ENCODE results near the gene SYNPO.

Gene SYNPO

DNA sequence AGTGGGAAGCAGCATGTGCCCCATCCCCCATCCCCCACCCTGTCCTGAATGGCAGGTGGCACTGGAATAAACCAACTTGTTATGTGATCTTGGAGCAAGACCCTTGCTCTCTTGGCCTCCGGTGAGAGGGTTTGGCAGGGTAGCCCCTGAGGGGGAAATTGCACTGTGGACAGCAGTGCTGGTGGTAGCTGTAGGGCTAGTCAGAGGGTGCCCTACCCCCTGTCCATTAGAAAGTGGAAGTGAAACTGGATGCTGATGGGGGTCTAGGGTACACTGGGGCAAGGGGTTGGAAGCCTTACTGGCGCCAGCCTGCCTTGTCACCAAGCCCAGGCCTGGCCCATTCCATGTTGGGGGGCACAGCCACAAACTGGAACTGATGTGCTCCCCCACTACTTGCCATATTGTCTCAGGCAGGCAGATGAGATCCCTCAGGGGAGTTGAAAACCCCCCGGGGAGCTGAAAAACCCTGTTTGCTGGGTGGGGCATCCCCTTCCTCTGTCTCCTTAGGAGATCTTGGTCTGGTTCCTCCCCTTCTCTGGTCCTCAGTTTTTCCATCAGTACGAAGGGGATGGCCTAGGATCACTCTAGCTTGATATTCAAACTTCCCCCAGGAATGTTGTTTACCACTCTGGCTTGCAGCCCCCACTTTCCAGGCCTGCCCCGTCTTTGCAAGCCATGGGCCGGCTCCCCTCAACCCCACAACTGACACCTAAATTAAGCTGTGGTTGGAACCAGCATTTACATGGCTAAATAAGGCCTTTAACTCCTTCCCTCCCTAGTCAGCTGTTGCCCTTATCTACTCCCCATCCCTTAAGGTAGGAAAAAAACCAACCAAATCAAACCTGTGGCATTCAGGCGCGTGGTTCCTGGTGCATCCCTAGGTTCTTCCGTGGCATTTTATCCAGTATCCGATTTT lies 14.4 kb upstream of the SYNPO start:
- FAIRE-seq, result no peak

DNA sequence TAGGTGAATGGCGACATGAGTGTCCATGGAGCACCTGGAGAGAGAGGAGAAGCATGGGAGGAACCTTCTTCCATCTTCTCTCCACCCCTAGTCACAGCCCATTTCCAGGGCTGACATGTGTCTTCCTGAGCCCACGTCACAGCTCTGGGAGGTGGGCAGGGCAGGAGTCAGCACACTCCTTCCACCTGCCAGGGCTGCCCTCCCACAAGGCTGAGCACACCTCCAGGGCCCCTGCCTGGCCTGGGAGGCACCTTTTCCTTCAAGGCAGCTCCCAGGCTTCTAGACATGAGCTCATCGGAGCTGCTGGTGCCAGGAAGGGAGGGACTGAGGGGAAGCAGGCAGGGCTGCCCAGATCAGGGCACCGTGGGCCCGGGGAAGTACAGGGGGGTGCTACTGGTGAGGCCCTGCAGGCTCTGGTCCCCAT lies 13.6 kb upstream of the SYNPO start:
- no peak for FAIRE-seq

DNA sequence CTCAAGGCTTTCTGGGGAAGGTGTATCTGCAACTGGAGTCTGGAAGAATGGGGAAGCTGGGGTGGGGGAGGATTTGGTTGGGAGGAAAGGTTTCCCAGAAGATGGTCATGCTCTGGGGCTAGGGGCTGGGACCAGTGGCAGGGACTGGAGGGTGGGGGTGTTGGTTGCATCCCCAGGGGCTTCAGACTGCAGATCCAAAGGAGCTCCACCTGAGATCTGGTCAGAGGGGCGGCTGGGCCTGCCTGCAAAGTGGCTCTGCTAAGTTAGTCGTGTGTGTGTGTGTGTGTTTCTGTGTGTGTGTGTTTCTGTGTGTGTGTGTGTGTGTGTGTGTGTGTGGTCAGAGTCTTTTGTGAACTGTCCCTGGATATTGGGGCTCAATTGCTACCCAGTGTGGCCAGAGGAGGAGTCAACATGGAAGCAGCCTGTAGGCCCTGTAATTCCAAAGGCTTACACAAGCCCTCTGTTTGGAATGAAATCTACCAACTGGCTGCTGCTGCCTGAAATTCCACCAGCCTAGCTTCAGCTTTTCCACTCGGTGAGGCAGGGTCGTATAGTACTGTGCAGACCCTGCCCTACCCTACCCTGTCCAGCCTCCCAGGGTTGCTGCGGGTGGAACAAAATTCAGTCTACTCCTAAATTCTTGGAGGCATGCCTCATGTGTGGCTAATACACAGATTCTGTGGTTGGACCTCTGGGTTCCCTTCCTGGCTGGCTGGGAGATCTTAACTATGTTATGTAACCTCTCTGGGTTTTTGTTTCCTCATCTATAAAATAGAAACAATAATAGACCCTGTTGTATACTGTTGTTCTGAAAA lies 12.5 kb upstream of the SYNPO start:
- FAIRE-seq, result no peak

DNA sequence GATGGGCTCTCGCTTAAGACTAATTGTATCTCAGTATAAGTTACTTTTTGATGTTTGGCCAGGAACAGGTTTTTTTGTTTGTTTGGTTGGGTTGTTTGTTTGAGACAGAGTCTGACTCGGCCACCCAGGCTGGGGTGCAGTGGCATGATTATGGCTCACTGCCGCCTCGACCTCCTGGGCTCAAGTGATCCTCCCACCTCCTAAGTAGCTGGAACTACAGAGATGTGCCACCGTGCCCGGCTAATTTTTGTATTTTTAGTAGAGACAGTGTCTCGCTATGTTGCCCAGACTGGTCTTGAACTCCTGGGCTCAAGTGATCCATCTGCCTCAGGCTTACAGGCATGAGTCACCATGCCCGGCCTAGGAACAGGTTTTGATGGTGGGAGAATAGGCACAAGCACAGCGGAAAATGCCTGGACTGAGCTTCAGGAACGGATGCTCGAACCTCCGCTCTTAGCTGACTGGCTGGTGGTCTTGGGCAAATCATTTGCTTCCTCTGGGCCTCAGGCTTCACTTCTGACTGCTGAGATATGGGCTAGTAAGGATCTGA lies 11.4 kb upstream of the SYNPO start:
- no peak for FAIRE-seq

DNA sequence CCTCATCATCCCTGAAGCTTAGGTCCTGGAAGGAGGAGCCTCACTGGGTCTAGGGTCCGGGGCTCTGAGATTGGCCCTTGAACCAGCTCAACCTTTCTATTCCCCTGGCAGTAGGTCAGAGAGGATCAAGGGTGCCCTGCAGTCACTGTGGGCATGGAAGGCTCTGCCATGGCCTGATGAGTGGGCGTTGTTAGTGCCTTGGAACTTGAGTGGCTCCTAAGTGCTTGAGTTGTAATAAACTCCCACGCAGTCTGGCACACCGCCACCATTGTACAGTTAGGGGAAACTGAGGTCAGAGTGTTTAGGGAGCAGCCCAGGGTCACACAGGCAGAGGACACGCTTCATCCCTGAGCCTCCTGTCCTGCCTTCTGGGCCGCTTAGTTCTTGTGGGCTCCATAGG lies 10.4 kb upstream of the SYNPO start:
- no peak for FAIRE-seq

DNA sequence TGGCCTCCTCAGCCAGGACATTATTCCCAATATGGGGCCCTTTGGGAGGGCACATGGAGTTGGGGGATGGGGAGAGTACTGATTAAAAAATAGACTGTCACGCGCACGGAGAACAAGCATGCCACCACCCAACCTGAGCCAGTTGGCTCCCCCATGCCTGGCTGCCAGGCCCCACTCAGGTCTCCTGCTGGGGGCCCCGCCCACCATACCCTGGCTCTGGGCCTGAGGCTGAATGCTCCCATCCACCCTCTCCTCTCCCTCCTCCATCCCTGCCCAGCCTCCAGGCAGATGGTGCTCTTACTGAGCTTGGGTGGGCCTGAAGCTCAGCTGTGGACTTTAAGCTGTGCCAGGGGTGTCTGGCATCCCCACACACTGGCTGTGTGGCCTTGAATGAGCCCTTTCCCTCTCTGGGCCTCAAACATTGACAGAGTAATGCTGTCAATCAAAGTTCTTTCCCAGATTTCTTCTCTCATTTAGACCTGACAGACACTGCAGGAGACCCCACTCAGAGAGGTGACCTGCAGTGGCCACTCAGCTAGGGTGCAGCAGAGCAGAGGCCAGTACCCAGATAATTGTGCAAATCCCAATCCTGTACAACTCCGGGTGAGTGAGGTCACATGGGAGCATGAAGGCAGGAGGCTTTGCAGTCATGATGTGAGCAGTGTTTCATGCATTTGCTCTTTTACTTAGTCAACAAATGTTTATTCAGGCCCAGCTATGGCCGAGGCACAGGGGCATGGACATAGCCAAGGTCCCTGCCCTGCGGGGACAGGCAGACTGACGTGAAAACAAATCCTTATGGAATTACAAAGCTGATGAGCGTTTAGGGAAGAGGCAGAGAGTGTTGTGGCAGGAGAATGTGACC lies 9.8 kb upstream of the SYNPO start:
- no peak for FAIRE-seq

DNA sequence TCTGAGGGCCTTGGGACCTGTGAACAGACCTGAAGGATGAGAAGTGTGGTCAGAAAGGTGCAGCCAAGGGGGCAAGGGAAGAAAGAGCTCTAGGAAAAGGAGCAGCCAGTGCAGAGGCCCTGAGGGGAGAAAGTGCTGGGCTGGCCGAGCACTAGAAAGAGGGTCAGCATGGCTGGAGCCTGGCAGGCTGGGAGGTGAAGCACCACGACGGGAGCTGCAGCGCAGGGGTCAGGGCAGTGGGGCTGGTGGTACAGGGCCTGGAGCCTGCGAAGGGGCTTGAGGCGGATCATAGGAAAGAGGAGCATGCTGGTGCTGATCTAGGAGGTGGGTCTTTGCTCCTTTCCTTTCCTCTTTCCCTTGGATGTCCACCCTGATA lies 9.1 kb upstream of the SYNPO start:
- no peak for FAIRE-seq

DNA sequence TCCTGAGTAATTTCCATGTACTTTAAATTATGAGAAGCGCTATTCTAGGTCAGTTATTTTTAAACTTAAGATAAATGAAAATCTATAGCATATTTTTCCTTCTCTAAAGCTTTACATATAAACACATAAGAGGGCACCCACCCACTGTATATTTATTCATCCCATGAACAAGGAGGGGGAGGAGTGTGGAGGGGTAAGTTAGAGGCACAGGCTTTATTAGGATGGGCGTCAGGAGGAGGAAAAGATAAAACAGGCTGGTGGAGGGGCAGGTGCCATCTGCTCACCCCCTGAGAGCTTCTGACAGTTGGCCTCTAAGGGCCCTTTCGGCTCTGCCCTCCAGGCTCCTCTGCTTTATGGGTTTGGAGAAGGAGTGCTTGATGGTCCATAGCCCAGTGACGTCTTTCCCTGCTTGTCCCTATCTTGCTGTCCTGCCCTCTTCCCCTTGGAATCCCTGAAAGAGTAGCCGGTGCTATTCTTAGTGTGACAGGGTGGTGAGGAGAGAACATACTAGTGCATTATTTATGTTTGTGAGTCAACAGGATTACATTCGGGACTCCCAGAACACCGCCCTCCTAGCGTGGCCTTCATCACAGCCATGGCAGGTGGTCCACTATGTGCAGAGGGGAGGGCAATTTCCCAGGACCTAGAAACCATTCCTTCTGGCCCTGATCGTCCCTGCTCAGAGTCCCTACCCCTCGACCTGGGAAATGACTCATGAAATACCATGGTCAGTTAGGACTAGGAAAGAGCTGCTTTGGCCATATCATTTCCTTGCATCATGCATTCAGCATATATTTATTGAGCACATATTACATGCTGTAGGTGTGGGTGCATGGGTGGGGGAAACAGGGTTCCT lies 7.9 kb upstream of the SYNPO start:
- no peak for FAIRE-seq

DNA sequence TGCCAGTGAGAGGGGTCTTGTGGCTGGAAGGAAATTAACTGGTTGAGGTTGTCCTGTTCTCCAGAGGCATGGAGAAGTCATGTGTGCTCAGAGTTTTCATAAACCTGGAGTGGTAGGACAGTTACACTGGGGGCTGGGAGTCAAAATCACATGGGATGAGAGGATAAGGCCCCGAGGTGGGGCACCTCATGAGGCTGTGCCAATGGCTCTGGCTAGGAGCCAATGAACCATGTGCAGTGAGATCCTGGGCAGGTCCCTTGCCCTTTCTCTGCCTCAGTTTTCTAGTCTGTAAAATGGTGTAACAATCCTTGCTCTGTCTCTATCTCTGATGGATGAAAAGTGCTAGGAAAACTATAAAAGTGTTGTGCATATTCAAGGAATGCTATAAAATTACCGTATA lies 7.0 kb upstream of the SYNPO start:
- no peak for FAIRE-seq

DNA sequence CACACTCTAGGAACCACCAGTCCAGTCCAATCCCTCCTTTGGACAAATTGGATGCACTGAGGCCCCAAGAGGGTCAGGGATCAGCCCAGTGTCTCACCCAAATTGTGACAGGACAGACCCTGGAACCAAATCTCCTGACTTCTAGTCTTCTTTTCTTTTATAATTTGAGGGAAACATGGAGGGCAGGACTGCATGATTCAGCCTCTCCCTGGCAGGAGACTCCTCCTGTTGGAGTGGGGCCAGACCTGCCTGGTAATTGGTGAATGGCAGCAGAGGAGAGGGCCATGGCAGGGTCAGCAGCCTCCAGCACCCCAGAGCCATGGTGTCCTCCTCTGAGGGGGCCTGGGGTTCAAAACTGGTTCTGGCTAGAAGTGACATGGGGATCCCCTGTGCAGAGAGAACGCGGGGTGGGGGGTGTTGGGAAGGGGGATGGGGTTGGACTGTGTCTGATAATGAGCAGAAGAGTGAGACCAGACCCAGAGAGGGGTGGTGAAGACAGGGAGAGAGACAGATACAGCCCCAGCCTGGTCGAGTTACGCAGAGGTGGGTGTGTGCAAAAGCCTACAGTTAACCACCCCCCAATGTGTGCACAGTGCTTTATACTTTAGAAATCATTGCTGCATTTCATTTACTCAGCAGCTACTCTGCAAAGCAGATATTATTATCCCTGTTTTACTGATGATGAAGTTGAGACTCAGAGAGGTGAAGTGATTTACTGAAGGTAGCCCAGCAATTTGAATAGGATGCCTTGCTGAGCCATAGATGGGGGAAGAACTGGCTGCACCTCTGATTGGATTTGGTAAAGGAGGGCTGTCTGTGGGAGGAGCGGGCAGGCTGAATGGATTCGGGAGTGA lies 3.8 kb upstream of the SYNPO start:
- FAIRE-seq, result no peak

DNA sequence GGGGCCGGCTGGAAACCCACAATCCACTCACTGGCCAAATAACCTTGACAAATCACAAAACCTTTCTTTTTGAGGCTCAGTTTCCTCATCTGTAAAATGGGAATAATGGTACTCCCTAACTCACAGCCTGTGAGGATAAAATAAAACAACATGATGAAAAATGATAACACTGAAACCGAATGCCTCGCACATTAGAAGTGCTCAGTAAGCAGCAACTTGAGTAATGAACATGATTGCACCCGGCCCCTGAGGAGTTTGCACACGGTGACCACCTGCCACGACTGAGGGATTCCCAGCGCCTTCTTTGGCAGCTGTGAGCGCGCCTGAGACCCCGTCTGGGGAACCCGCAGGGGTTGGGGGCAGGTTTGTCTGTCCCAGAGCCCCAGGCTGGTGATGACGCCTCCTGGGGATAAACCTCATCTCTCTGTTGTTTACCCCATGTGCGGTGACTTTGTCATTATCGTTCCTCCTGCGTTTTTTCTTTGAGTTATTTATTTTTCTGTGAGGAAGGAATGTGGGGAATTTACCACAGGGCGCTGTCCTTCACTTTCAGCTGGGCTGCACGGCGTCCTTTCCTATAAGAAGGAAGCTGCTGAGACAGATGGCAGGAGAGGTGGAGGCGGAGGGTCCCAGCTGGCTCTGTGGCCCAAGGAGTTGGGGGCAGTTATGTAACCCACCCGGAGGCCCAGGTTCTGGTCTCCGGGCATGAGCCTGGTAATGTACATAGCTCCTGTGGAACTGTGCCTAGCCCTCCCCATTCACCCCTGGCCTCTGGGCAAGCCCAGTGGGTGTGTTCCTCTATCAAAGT lies 3.0 kb upstream of the SYNPO start:
- no peak for FAIRE-seq

DNA sequence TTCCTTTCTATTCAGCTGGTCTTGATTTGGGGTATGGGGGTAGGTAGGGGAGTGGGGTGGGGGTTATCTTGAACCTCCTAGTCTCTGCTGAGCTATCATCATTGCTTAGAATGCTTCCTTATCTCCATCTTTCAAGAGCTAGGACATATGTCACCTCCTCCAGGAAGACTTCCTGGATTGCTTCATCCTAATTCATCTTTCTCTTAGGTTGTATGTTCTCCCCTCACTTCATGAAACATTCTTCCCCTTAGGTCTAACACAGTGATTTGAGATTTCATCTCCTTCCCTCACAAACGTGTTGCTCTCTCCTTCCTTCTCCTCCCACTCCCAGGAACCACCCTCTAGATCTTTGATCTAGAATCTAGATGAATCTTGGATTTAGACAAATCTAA lies 2.4 kb upstream of the SYNPO start:
- no peak for FAIRE-seq

DNA sequence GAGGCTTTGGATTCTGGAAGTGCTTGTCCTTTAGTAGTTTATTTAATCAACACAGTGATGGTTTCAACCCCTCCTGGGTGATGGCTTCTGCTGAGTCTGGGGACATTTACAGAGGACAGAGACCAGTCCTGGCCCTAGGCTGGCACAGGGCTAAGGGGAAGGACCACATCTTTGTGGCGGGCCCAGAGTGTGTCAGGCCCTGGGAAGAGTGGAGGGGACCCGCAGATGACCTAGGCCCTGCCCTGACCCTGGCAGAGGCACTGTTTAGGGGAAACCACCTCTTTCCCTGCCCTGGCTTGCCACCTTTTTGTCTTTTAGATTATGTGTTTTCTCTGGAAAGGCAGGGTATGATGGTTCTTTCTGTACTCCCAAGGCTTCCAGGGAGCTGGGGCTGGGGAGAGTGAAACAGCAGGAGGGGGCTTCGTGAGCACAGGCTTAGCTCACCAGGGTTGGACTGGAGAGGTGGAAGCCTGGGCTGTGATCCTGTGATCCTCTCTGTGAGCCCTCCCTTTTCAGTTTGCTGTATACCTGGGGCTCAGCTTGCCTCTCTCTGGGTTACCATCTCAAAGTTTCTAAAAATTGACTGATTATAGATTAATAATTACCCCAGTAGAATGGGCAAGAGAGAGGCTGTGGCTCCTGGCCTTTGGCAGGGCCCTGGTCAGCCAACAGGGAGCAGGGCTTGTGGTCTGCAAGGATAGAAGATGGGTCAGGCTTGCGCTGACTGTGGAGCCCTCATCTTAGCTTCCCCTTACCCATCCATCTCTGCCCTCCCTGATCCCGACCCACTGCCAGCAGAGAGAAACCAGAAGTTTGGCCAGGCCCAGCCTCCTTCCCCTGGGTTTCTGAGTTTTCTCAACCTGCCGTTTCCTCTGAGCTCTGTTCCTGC lies 1.7 kb upstream of the SYNPO start:
- no peak for FAIRE-seq

DNA sequence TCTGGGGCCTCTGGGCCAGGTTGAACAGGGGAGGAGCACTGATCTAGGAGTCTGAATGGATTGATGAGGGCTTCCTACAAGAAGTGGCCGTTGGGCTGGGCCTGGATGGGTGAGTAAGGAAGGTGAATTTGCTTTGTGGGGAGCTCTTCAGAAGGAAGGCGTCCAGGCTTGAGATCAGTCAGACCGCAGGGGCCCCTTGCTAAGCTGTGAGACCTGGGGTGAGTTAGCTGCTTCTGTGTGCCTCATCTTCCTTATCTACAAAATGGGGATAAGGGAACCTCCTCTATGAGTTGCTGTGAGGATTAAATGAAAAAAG lies 1.1 kb upstream of the SYNPO start:
- no peak for FAIRE-seq

DNA sequence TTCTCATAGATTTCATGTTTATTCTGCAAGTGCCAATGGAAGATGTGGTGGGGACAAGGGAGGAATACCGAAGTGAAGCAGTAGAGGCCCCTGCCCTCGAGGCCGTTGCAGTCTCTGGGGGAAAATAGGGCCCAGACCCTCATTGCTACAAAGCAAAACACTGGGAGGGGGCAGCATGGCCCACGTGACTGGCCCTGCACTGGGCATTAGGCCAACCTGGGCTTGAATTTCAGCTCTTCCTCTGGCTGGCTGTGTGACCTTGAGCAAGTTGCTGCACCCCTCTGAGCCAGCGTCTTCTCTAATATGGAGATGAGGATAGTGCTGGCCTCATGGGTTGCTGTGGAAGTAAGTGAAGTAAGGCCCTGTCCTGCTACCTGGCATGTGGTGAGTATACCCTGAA lies 709 bp upstream of the SYNPO start:
- no peak for FAIRE-seq

DNA sequence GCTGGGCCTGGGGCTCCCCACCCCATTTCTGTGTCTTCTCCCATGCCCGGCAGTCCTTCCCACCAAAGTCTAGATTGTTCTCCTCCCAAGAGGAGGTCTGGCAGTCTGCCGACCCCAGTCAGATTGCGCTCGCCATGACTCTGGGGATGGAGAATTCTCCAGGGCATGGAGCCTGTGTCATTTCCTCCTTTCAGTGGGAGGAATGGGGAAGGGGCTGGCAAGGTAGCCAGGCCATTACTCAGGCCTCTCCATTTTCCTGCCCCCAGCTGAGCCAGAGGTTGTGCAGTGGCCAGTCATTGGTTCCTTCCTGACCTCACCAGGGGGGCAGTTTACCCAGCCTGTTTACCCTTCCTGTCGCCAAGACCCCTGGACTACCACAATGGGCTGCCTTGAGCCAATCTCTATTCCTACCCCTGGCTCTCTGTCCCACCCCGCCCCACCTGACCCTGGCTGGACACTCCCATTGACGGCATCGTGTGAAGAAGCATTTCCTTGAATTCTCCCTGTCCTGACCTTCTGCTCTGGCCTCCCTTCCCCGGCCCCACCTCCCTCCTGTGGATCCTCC lies 628 bp downstream of the SYNPO start:
- no peak for FAIRE-seq

DNA sequence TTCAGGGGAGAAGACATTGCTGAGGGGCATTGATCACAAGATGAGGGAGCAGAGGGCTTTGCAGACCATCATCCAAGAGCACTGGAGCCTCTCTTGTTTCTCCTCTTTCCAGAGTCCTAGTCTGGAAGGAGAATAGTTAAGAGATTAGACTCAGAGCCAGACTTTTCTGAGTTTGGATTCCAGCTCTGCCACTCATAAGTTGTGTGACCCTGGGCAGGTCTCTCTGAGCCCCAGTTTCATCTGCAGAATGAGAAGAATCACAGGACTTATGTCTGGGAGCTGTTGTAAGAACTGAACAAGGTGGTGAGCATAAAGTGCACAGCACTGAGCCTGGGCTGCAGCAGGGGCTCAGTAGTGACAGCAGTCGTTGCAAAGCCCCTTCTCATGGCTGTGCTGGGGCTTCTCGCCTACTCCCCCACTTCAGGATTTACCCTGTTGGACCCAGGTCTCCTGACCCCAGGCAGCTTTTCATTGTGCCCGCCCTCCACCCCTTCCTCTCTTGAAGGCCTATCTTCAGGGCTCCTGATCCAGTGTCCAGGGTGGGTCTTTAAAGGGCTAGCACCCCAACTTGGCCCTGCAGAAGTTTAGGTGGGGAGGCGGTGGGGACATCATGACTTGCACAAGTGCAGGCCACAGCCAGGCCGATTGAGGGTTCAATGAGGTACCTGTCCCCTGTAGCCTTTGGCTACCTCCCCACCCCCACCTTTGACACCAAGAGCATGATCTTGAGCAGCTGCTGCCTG lies 1.5 kb downstream of the SYNPO start:
- FAIRE-seq, result no peak

DNA sequence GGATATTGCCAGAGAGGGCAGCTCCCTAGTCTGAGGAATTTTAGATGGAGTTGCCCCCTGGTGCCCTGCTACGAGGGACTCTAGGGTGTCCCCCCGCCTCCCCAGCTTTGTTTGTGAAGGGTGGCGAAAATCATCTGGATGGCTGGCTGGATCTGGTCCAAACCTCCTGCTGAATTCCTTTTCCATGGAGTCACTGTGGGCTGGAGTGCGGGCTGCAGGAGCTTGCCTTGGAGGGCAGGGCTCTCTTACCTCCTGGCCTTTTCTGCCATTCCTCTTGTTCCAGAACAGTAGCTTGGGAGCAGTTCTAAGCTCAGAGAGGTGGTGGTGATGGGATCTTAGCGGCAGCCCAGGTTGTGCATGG lies 2.1 kb downstream of the SYNPO start:
- no peak for FAIRE-seq
